SK-N-SH treated with all-trans-retinoic acid at 6 μM for 48 hours (cell line): ENCODE data around the gene RRP36.
A peak's percentile ranks its signal among the peaks of the same experiment; 100 is the strongest.

ENCODE experiments used
- ATAC-seq: fragments of 200-7000 bp; cut with Tn5 transposase; 3 replicates; pipeline ENCODE4 v1.9.1; 2020; ENCODE audit warnings: mild to moderate bottlenecking, moderate library complexity
- ARNTL ChIP-seq: fragments of 450-650 bp; formaldehyde crosslinking; IDR thresholded peaks from 2 replicates; pipeline ENCODE4 v1.5.0; 2020; ENCODE audit warnings: low read depth, mild to moderate bottlenecking, moderate library complexity, borderline replicate concordance
- CSDC2 ChIP-seq: fragments of 250-450 bp; sonication (Bioruptor Pico); IDR thresholded peaks from 2 replicates; pipeline ENCODE4 v1.5.0; 2020; ENCODE audit warnings: mild to moderate bottlenecking, moderate library complexity
- ESRRG ChIP-seq: fragments of 250-450 bp; sonication (Bioruptor Pico); IDR thresholded peaks from 2 replicates; pipeline ENCODE4 v1.6.1; 2021; ENCODE audit warnings: mild to moderate bottlenecking
- GLIS3 ChIP-seq: fragments of 250-450 bp; sonication (Bioruptor Pico); IDR thresholded peaks from 2 replicates; pipeline ENCODE4 v1.5.0; 2020; ENCODE audit warnings: mild to moderate bottlenecking, moderate library complexity
- ISL1 ChIP-seq: fragments of 250-450 bp; sonication (Bioruptor Pico); IDR thresholded peaks from 2 replicates; pipeline ENCODE4 v2.1.2; 2022; ENCODE audit warnings: mild to moderate bottlenecking, moderate library complexity
- OSR1 ChIP-seq: fragments of 250-450 bp; sonication (Bioruptor Pico); IDR thresholded peaks from 2 replicates; pipeline ENCODE4 v1.8.0; 2022; ENCODE audit warnings: moderate library complexity, mild to moderate bottlenecking, inconsistent platforms
- PATZ1 ChIP-seq: fragments of 250-450 bp; sonication (Bioruptor Pico); IDR thresholded peaks from 2 replicates; pipeline ENCODE4 v1.8.0; 2020; ENCODE audit warnings: mild to moderate bottlenecking, moderate library complexity, borderline replicate concordance
- PPARA ChIP-seq: fragments of 250-450 bp; sonication (Bioruptor Pico); IDR thresholded peaks from 2 replicates; pipeline ENCODE4 v1.5.0; 2020; ENCODE audit warnings: mild to moderate bottlenecking, borderline replicate concordance
- RARB ChIP-seq: fragments of 250-450 bp; sonication (Bioruptor Pico); IDR thresholded peaks from 2 replicates; pipeline ENCODE4 v1.8.0; 2021; ENCODE audit warnings: mild to moderate bottlenecking, moderate library complexity
- SNAI2 ChIP-seq: fragments of 250-450 bp; sonication (Bioruptor Pico); IDR thresholded peaks from 2 replicates; pipeline ENCODE4 v1.5.0; 2020; ENCODE audit warnings: mild to moderate bottlenecking, moderate library complexity
- TOX ChIP-seq: fragments of 250-450 bp; sonication (Bioruptor Pico); IDR thresholded peaks from 2 replicates; pipeline ENCODE4 v1.8.0; 2021; ENCODE audit warnings: mild to moderate bottlenecking, moderate library complexity, borderline replicate concordance
- ZC3H10 ChIP-seq: fragments of 250-450 bp; sonication (Bioruptor Pico); IDR thresholded peaks from 2 replicates; pipeline ENCODE4 v1.5.1; 2021; ENCODE audit warnings: mild to moderate bottlenecking, moderate library complexity
- ZFP30 ChIP-seq: fragments of 450-650 bp; formaldehyde crosslinking; IDR thresholded peaks from 2 replicates; pipeline ENCODE4 v1.5.0; 2022; ENCODE audit warnings: mild to moderate bottlenecking, moderate library complexity
- ZNF565 ChIP-seq: fragments of 450-650 bp; formaldehyde crosslinking; conservative IDR thresholded peaks from 2 replicates; pipeline ENCODE4 v1.5.0; 2020; ENCODE audit warnings: low read depth, mild to moderate bottlenecking, moderate library complexity
- ZNF70 ChIP-seq: fragments of 450-650 bp; formaldehyde crosslinking; IDR thresholded peaks from 2 replicates; pipeline ENCODE4 v1.5.0; 2020; ENCODE audit warnings: mild to moderate bottlenecking, moderate library complexity
- ZNF8 ChIP-seq: fragments of 450-650 bp; formaldehyde crosslinking; IDR thresholded peaks from 2 replicates; pipeline ENCODE4 v1.5.0; 2020; ENCODE audit warnings: mild to moderate bottlenecking, moderate library complexity
- TF ChIP-seq, protein P1 (sequence below): fragments of 250-450 bp; sonication (Bioruptor Pico); IDR thresholded peaks from 2 replicates; pipeline ENCODE4 v1.8.0; 2021; ENCODE audit warnings: low read depth, mild to moderate bottlenecking, moderate library complexity, borderline replicate concordance
- TF ChIP-seq, protein P2 (sequence below): fragments of 250-450 bp; sonication (Bioruptor Pico); IDR thresholded peaks from 2 replicates; pipeline ENCODE4 v1.5.1; 2021; ENCODE audit warnings: mild to moderate bottlenecking, moderate library complexity
- TF ChIP-seq, protein P3 (sequence below): fragments of 250-450 bp; sonication (Bioruptor Pico); IDR thresholded peaks from 2 replicates; pipeline ENCODE4 v1.5.0; 2020; ENCODE audit warnings: mild to moderate bottlenecking, moderate library complexity

RRP36 gene

GRCh38 chr6:43070028-43070632 is 48.7 kb downstream of the RRP36 start:
- TF ChIP-seq, protein P1, sequence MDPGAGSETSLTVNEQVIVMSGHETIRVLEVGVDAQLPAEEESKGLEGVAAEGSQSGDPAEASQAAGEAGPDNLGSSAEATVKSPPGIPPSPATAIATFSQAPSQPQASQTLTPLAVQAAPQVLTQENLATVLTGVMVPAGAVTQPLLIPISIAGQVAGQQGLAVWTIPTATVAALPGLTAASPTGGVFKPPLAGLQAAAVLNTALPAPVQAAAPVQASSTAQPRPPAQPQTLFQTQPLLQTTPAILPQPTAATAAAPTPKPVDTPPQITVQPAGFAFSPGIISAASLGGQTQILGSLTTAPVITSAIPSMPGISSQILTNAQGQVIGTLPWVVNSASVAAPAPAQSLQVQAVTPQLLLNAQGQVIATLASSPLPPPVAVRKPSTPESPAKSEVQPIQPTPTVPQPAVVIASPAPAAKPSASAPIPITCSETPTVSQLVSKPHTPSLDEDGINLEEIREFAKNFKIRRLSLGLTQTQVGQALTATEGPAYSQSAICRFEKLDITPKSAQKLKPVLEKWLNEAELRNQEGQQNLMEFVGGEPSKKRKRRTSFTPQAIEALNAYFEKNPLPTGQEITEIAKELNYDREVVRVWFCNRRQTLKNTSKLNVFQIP (CRISPR knock-in tag): no peak
- no peak for TF ChIP-seq ESRRG (CRISPR knock-in tag)
- peak; percentile 92 for ATAC-seq

GRCh38 chr6:43074847-43075669 is 53.6 kb downstream of the RRP36 start:
- no peak for ATAC-seq
- TF ChIP-seq ESRRG (CRISPR knock-in tag) (no peak), ZFP30 (CRISPR knock-in tag) (no peak), ARNTL (CRISPR knock-in tag) (no peak), ISL1 (no peak), OSR1 (CRISPR knock-in tag) (no peak), TOX (CRISPR knock-in tag) (no peak), SNAI2 (CRISPR knock-in tag) (no peak), ZNF565 (CRISPR knock-in tag) (no peak), CSDC2 (no peak), GLIS3 (CRISPR knock-in tag) (no peak), ZNF70 (CRISPR knock-in tag) (no peak), PPARA (CRISPR knock-in tag) (no peak), ZC3H10 (CRISPR knock-in tag) (no peak), RARB (CRISPR knock-in tag) (no peak)
- TF ChIP-seq, protein P1 (CRISPR knock-in tag): no peak
- TF ChIP-seq, protein P2, sequence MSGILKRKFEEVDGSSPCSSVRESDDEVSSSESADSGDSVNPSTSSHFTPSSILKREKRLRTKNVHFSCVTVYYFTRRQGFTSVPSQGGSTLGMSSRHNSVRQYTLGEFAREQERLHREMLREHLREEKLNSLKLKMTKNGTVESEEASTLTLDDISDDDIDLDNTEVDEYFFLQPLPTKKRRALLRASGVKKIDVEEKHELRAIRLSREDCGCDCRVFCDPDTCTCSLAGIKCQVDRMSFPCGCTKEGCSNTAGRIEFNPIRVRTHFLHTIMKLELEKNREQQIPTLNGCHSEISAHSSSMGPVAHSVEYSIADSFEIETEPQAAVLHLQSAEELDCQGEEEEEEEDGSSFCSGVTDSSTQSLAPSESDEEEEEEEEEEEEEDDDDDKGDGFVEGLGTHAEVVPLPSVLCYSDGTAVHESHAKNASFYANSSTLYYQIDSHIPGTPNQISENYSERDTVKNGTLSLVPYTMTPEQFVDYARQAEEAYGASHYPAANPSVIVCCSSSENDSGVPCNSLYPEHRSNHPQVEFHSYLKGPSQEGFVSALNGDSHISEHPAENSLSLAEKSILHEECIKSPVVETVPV (CRISPR knock-in tag): no peak
- TF ChIP-seq, protein P3, sequence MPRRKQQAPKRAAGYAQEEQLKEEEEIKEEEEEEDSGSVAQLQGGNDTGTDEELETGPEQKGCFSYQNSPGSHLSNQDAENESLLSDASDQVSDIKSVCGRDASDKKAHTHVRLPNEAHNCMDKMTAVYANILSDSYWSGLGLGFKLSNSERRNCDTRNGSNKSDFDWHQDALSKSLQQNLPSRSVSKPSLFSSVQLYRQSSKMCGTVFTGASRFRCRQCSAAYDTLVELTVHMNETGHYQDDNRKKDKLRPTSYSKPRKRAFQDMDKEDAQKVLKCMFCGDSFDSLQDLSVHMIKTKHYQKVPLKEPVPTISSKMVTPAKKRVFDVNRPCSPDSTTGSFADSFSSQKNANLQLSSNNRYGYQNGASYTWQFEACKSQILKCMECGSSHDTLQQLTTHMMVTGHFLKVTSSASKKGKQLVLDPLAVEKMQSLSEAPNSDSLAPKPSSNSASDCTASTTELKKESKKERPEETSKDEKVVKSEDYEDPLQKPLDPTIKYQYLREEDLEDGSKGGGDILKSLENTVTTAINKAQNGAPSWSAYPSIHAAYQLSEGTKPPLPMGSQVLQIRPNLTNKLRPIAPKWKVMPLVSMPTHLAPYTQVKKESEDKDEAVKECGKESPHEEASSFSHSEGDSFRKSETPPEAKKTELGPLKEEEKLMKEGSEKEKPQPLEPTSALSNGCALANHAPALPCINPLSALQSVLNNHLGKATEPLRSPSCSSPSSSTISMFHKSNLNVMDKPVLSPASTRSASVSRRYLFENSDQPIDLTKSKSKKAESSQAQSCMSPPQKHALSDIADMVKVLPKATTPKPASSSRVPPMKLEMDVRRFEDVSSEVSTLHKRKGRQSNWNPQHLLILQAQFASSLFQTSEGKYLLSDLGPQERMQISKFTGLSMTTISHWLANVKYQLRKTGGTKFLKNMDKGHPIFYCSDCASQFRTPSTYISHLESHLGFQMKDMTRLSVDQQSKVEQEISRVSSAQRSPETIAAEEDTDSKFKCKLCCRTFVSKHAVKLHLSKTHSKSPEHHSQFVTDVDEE (CRISPR knock-in tag): no peak

GRCh38 chr6:43075670-43076463 is 54.4 kb downstream of the RRP36 start, which contains the start of gene PTK7:
Gene PTK7, plus strand, starts transcription at chr6:43076314. Its CDS starts 175 bp downstream, at chr6:43076489.
- TF ChIP-seq RARB (CRISPR knock-in tag) (no peak), PATZ1 (no peak), ZNF8 (CRISPR knock-in tag) (no peak), SNAI2 (CRISPR knock-in tag) (no peak), GLIS3 (CRISPR knock-in tag) (no peak)
- ATAC-seq: peak; percentile 76
